Measurements from ENCODE around the gene FIGLA. TPM values are rescaled to one million over a fixed set of nuclear protein-coding genes. Genes with fewer than 3 reads are reported as not detected.
A peak's percentile ranks its signal among the peaks of the same experiment; 100 is the strongest.

FIGLA gene
- polyA plus RNA-seq, 4 donors, result not detected

GRCh38 chr2:70776266-70776665 lies 14.2 kb downstream of the FIGLA start:
- no peak for DNase-seq (ENCODE audit: low read depth in 4 of 4, low spot score in 3 of 4)

- DNase-seq (ENCODE audit: low read depth in 4 of 4, low spot score in 3 of 4), result no peak
Measured at GRCh38 chr2:70775141-70775540, 15.3 kb downstream of the FIGLA start.

GRCh38 chr2:70772486-70773155 lies 17.8 kb downstream of the FIGLA start:
- DNase-seq (ENCODE audit: low read depth in 4 of 4, low spot score in 3 of 4), result no peak

- DNase-seq (ENCODE audit: low read depth in 4 of 4, low spot score in 3 of 4), result no peak
Measured at GRCh38 chr2:70771446-70771845, 19.0 kb downstream of the FIGLA start.

GRCh38 chr2:70769450-70769849 lies 21.0 kb downstream of the FIGLA start:
- no peak for DNase-seq (ENCODE audit: low read depth in 4 of 4, low spot score in 3 of 4)

GRCh38 chr2:70768590-70769085 lies 21.8 kb downstream of the FIGLA start:
- DNase-seq (ENCODE audit: low read depth in 4 of 4, low spot score in 3 of 4), result no peak

- no peak for DNase-seq (ENCODE audit: low read depth in 4 of 4, low spot score in 3 of 4)
Measured at GRCh38 chr2:70767699-70768589, 22.5 kb downstream of the FIGLA start, which contains the start of gene ADD2. Gene ADD2, minus strand, starts transcription at chr2:70768200. Its CDS starts 61,792 bp downstream, at chr2:70706408.

- DNase-seq (ENCODE audit: low read depth in 4 of 4, low spot score in 3 of 4), result no peak
Measured at GRCh38 chr2:70767079-70767698, 23.3 kb downstream of the FIGLA start.

GRCh38 chr2:70766357-70767078 lies 23.9 kb downstream of the FIGLA start:
- no peak for DNase-seq (ENCODE audit: low read depth in 4 of 4, low spot score in 3 of 4)

- no peak for DNase-seq (ENCODE audit: low read depth in 4 of 4, low spot score in 3 of 4)
Measured at GRCh38 chr2:70765507-70765906, 24.9 kb downstream of the FIGLA start.

GRCh38 chr2:70759446-70759845 lies 31.0 kb downstream of the FIGLA start:
- no peak for DNase-seq (ENCODE audit: low read depth in 4 of 4, low spot score in 3 of 4)

- no peak for DNase-seq (ENCODE audit: low read depth in 4 of 4, low spot score in 3 of 4)
Measured at GRCh38 chr2:70757966-70758365, 32.5 kb downstream of the FIGLA start.

GRCh38 chr2:70757360-70757759 lies 33.1 kb downstream of the FIGLA start:
- DNase-seq (ENCODE audit: low read depth in 4 of 4, low spot score in 3 of 4), result no peak

- no peak for DNase-seq (ENCODE audit: low read depth in 4 of 4, low spot score in 3 of 4)
Measured at GRCh38 chr2:70756128-70756527, 34.3 kb downstream of the FIGLA start.

- DNase-seq (ENCODE audit: low read depth in 4 of 4, low spot score in 3 of 4), result peak in 1 of 4 donors; percentile 15
Measured at GRCh38 chr2:70753902-70754301, 36.5 kb downstream of the FIGLA start.

- no peak for DNase-seq (ENCODE audit: low read depth in 4 of 4, low spot score in 3 of 4)
Measured at GRCh38 chr2:70753031-70753430, 37.4 kb downstream of the FIGLA start.

- no peak for DNase-seq (ENCODE audit: low read depth in 4 of 4, low spot score in 3 of 4)
Measured at GRCh38 chr2:70752396-70752795, 38.0 kb downstream of the FIGLA start.

GRCh38 chr2:70751881-70752280 lies 38.6 kb downstream of the FIGLA start:
- no peak for DNase-seq (ENCODE audit: low read depth in 4 of 4, low spot score in 3 of 4)

- DNase-seq (ENCODE audit: low read depth in 4 of 4, low spot score in 3 of 4), result no peak
Measured at GRCh38 chr2:70750320-70750719, 40.1 kb downstream of the FIGLA start.

- DNase-seq (ENCODE audit: low read depth in 4 of 4, low spot score in 3 of 4), result no peak
Measured at GRCh38 chr2:70748002-70748784, 42.2 kb downstream of the FIGLA start.

Data from left renal pelvis (tissue), 4 donors.